Measurements from ENCODE around the gene TCAIM.

Gene TCAIM

DNA sequence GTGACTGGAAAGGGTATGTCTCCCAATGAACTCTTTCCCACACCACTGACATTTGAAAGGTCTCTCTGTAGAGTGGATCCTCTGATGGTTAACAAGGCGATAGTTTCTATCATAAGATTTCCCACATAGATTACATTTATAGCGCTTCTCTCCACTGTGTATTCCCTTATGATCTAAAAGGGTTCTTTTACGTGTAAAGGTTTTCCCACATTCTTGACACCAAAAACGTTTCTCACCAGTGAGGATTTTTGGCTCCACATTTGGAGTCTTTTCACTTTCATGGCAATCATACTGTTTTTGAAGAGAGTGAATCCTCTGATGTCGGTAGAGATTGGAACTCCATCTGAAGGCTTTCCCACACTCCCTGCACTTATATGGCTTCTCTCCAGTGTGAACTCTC is 108.4 kb downstream of the TCAIM start:
- DNase-seq = no peak

- no peak for DNase-seq
These were observed 112.9 kb downstream of the TCAIM start for GRCh38 chr3:44451441-44451840.

GRCh38 chr3:44454258-44454657 is 115.7 kb downstream of the TCAIM start:
- no peak for DNase-seq

- no peak for DNase-seq
These were observed 116.8 kb downstream of the TCAIM start for GRCh38 chr3:44455318-44455717.

All from hematopoietic multipotent progenitor cell treated with erythropoietin and hydrocortisone succinate and interleukin-3 and kit ligand, for 6 days (in vitro differentiated cells).